LoVo (cell line): ENCODE measurements around the gene RPS21.

ENCODE experiments used
- DNase-seq: peaks from one replicate; pipeline ENCODE4 v3.0.0-alpha.2; 2016; ENCODE audit warnings: low spot score

The RPS21 gene

DNA sequence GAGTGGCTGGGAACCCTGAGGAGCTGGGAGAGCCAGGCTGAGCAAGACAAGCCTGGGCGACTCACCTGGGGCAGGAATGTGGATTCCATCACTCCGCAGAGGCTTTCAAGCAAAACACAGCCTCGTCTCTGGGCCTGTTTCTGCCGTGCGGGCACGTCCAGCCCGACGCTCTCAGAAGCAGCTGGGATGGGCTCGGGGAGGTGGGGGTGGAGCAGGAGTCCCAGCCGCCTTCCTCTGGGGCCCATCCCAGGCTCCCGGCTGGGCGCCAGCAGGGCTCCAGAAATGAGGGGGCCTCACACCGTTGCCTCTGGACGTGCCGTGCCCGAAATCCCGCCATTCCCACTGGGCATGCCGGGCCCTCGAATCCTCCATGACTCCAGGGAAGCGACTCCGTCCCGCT lies 8.7 kb upstream of the RPS21 start:
- DNase-seq, result no peak

DNA sequence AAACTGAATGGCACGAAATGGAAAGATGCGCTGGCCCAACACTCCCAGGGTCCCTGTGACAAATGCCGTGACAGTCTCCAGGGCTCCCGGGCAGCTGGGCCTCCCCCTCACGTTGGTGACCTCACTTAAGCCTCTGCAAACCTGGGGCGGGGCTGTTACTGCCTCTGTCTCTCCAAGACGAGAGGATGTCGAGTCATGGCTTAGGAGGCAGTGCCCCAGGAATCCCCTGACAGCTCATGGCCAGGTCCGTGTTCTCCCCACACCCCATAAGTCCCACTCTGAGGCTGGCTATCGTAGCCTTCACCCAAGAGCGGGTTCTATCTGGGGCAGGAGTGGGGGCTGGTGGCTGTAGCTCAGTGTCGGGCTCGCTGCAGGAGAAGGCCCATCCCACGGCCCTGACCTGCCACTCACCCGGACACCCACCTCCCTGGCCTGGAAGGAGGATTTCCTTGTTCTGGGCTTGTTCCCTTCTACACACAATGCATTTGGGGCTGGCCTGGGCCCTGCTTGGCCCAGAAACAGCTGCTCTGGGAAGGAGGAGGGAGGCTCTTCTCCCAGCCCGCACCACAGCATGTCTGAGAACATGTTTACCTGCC lies 5.6 kb upstream of the RPS21 start:
- DNase-seq, result no peak

DNA sequence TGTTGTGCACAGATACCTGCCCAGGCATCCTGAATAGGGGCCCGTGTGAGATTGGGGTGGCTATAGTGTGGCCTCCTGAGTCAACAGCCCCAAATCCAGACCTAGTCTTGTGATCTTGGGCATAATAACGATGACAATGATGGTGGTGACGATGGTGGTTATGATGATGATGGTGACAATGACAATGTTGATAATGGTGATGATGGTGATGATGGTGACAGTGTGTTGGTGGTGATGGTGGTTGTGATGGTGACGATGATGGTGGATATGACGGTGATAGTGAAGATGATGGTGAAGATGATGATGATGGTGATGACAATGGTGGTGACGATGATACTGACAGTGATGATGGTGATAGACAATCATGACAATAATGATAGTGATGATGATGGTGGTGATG lies 5.1 kb upstream of the RPS21 start:
- no peak for DNase-seq

DNA sequence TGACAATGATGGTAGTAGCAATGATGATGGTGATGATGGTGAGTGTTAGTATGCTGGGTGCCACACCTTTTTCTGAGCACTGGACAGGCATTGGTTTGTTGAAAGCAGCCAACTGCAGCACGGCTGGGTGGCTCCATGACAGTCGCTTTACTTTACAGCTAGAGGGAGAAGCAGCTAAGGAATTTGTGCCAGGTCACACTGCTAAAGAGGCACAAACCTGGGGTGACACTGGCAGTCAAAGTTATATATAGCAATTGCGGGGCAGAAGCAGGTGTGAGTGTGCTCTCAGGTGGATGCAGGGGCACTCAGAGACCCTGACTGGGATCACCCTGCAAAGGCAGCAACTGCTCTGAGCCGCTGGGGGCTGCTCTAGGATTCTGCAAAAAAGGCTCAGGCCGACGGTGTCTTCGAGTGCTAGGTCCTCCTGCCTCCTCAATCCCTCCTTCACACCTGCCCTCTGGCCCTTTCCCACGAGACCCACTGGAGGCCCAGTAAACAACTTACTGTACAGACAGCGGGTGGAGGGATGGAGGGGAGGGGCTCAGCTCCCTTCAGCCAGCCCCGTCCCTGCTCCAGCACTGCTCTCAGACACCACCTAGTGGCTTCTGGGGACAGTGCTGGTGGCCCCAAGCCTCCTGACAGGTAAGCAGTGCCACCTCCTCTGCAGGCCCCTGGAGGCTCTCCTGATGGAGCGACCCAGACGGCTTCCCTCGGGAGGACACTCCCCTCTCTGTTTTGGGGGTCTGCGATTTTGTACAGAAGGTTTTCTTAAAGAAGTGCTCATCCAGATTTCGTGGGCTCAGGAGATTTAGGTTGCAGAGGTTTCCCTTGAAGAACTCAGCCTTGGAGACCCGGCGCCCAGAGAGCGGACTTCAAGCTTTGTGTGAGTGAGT lies 4.4 kb upstream of the RPS21 start:
- DNase-seq, result peak; percentile 63

DNA sequence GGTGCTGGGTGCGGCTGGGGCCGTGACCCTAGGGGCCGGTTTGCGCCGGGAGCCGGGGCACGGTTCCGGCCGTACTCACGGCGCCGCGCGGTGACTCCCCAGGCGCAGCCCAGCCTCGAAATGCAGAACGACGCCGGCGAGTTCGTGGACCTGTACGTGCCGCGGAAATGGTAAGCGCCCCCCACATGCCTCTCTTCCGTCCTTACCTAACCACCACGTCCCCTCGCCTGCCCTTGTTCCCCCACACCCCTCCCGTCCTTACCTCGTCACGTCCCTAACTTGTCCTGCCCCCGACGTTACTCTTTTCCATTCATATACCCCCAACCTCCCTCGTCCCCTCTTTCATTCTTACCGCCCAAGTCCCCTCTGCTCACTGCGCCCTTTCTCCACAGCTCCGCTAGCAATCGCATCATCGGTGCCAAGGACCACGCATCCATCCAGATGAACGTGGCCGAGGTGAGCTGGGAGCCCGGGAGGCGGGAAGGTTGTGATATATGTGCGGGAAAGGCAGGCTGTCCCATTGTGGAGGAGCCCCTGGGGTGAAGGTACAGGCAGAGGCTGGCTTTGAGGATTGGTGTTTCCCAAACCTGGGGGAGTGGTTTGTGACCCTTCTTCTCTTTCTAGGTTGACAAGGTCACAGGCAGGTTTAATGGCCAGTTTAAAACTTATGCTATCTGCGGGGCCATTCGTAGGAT lies 463 bp downstream of the RPS21 start:
- no peak for DNase-seq

DNA sequence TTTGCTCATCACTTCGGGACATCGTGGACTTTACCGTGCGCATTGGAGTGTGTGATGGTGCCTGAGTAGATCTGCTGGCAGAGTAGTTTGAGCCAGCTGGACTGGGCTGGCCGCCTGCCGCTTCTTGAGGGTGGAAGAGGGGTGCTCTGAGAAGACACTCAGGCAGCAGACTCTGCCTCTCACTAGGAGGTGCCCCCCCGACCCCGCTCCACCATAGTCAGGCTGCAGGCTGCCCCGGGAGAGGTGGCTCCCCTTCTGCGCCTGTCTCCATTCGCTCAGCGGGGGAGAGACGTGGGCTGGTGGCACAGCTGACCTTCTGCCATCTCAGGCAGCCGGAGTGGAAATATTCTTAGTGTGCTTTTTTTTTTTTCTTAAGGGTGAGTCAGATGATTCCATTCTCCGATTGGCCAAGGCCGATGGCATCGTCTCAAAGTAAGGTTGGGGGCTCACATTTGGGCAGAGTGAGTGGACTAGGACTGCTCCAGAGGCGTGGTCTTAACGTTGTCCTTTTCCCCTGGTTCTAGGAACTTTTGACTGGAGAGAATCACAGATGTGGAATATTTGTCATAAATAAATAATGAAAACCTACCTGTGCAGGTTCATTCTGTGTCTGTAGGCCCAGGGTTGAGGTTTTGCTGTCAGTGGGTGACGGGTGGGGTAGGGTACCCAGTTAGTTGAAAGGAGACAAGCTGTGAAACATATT lies 1.2 kb downstream of the RPS21 start:
- no peak for DNase-seq

DNA sequence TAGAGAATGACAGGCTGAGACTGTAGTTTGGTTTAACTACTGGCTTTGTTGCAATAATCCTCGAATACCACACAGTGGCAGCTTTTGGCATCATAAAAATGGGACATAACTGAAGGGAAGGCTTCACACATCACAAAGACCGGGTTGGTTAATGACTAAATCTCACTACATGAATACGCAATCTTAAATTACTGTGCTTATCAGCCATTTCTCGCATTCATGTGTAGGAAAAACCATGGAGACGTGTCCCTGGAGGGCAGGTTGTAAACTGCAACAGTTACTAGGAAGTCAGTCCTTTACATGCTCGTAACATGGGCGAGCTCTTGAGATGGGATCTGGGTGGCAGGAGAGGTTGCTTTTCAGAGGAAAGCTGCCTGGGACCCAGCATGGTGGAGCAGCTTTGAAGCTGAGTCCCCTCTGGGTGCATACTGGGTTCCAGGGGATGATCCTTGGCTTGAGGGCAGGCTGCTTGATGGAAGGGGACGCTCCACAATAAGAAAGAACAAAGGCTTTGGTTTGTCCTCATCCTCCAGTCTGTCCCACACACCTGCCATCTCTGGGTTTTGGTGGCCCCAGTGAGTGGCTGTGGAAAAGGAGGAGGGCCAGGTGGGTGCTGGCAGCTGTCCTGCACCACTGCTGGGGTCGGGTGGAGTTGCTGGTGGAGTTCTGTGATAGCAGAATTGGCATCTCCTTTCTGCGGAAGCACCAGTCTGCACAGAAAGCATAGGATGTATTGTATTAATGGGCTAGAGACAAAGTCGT lies 2.1 kb downstream of the RPS21 start:
- DNase-seq, result no peak

DNA sequence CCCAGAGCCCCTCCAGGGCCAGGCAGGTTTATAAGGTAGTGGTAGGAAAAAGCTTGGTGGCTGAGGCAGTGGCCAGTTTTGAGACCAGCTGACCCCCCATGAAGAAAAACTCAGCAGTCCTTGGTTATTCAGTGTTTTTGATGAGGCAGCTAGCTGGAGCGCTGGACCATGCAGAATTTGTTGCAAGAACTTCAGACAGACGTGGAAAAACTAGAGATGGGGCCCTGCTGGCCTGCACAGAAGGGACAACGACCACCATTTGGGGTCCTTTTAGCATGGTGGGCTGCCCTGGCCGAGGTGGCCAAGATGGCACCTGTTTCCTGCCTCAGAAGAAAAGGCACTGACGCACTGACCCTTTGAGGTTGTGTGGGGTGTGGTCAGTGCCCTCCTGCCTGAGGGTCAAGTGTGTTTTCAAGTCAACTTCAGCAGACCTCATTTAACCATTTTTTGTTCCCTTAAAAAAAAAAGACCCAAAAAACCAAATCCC lies 2.7 kb downstream of the RPS21 start:
- DNase-seq, result no peak

DNA sequence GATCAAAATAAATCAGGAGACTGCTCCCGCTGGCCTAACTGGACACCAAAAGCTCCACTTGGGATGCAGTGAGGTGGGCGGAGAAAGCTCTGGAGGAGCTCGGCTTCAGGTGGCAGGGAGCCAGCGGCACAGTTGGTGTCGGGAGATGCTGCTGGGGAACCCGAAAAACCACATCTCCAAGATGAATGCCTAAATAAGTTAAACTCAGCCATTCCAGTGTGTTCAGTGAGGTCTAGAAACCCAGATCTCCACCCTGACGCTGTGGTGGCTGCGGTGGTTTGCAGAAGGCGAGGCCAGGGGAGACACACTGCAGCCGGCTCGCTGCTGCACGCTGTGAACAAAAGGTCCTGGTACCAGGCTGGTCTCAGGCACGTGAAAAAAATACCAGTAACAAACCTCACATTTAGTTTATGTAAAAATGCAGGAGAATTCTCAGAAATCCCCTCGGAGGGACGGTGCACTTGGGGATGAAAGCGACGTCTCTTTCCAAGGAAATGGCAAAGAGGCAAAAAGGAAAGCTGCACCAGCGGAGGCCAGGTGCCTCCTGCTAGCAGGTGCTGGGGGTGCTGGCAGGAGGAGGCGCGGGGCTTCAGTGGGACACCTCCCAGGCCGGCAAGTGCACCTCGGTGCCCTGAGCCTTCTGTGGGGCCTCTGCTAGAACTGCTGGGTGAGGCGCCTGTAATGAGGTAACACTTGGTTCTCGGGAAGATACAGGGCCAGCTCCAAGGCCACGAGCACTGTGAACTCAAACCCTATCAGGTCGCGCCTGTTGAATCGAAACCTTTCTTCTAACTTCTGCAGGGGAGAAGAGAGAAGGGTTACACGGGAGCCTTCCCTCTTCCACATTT lies 3.6 kb downstream of the RPS21 start:
- DNase-seq, result no peak

DNA sequence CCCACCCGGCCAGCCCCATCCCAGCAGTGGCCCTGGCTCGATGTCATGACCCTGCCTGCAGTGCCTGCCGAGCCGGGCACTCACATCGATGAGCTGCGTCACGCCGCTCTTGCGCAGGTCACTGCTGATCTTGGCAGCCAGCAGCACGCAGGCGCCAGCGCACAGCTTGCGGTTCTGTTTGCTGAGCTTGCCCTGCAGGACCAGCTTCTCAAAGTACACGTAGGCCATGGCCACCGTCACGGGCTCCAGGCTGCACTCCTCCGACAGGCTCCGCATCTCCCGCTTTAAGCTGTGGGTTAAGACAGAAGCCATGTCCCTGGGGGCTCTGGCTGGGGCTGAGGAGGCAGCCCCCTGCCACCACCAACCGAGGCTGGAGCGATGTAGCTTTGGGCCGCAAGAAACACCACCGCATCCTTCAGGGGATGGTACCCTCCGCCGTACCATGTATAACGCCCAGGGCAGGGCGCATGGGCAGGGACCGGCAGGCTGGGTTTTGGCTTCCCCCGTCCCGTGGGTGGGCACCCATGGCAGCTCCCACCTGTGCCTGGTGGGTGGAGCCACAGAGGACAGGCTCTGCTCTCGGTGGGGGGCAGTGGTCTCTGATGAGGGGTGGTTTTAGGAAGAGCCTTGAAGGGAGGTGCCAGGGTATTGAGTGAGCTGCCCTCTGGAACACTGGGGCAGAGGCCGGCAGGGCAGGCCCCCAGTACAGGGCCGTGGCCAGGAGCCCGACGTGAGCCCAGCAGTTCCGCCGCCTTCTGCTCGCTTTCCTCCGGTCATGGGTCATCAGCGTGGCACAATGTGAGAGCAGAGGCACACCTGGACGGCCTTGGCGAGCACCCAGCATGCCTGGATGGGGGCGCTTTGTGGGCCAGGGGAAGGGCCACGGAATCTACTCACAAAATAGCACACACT lies 4.5 kb downstream of the RPS21 start:
- DNase-seq, result no peak

DNA sequence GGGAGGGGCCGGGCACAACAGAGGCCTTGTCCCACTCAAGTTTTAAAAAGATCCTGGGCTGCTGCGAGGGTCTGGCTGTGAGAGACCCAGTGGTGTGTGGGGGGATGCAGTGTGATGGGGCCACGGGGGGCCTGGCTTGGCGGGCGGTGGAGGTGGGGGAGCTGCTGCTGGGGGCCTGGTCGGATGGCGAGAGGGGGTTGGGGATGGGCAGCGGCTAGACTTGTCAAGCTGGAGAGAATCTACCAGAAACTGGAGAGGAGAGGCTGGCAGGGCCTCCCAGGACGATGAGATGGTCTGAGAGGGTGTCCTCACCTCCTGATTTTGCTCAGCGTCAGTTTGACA lies 5.1 kb downstream of the RPS21 start:
- no peak for DNase-seq

DNA sequence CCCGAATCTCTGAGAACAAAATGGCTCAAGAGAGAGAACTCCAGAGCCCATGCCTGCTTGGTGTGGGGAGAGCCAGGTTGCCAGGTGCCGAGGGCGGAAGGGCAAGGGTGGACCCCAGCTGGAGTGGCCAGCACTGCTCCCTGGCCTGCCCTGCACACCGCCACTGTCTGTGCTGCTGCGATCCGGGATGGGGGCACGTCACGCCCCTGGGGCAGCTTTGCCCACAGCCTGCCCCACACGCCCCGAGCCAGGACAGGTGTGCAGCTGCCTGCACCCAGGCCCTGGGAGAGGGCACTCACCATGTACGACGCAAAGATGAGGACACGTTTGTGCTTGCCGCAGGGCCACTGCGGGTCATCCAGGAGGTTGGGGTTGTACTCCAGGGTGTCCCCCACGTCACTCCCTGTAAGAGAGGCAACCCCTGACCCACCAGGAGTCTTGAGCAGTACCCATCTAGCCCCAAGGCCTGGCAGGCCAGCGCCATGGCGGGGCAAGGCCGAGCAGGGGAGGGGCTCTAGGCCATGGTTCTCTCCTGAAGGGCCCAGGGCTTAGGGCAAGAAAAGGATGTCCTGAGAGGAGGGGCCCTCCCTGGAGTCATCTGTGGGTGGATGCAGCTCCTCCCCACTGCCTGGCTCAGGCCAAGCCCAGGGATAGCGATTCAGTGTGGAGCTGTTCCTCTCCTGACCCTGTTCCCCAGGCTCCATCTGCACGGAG lies 5.9 kb downstream of the RPS21 start:
- DNase-seq, result no peak

DNA sequence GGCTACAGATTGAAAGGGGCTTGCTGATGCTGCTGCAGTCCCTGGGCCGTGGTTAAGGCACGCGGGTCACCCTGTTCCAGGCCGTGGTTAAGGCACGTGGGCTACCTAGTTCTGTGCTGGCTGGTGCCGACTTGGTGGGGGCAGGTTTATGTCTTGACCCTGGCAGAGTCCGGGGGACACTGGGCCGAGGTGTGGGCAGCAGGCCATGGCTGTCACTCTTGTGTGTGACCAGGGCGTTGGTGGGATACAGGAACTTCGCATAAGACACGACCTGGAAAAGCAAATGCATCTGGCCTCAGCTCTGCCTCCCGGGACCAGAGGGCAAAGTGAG lies 6.4 kb downstream of the RPS21 start:
- DNase-seq, result no peak

DNA sequence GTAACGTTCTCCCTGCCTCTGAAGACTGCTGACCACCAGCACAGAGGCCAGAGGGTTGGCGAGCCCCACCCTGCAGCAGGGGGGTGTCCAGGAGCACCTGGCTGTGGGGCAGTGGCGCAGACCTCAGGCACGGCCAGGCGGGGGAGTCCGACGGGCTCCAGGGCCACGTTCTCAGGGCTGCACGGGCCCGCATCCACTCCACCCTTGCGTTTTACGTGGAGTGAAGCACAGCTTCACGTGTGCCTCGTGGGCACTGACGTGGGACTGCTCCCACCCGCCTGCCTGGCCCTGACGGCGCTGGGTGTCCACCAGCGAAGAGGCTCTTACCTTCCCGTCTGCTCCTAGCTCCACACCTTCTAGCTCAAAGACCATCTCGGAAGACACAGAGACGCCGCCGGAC lies 6.9 kb downstream of the RPS21 start:
- no peak for DNase-seq

DNA sequence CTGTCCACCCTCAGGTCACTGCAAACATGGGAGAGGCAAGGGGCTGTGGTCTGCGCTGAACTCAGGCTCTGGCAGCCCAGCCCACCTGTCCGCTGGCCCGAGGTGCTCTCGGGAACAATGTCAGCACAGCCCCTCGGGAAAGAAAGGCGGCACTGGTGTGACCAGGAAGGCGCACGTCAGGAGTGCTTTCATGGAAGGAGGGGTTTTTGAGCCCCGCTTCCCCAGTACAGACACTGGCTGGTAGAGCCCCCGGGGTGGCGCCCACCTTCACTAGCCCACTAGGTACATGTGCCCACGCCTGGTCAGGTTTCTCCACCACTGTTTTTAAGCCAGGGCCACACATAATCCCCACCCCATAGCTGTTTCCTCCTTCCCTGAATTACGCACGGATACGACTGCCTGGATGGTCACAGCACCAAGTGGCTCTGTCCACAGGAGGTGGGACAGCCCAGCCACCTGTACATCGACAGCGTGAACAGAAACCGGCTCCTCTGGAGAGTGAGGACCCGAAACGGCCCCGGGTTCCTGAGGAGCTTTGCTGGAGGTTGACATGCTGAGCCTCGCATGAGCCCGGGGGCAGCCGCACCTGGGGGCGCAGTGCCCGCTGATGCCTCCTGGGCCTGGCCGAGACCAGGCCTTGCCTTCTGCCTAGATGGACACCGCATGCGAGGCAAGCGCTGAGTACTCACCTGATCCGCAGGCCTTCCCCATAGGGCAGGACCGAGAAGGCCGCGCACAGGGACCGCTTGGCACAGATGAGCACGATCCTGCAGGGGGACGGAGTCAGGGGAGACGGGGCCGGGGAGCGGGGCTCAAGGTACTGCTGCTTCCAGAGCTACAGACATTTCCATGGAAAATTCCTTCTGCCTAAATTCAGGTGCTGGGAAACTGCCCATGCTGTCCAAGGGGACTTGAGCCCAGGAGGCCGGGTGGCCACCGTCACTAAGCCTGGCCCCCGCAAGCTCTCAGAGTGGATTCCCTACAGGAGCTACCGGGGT lies 7.6 kb downstream of the RPS21 start:
- no peak for DNase-seq

DNA sequence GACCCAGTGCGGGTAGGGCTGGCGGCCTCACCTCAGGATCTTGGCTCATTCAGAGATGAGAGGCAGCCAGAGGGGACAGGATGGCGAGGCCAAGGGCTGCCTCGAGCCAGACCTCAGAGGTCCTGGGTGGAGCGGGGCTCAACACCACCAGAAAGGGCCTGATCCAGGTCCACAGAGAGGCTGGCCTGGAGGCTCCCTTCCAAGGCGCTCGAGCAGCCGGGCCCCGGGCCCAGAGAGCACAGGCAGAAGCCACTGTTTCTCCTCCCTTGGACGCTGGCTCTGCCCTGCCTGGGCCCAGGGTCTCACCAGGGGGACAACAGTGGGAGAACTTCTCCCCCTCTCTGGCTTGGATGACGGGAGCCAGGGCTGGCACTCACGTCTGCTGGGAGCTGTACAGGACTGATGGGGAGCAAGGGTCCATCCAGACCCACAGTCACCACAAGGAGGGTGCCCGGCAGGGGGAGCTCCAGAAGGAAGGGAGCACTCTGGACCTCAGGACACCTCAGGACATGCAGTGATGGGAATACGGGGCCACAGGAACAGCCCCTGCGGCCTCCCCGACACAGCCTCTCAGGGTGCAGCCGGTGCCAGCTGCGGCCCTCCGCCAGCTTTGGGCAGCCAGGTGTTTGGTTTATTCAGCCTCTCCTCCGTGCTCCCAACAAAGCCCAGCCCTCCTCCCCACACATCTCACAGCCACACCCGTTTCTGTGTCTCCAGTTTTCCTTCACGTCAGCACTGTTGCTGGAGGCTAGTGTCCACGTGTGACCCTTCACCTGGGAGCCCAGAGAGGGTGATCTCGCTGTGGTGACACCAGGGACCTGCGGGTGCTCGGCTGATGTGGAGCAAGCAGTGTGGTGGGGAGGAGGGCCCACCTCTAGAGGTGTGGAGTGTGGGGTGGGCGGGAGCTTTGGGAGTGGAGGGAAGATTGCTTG lies 8.7 kb downstream of the RPS21 start:
- no peak for DNase-seq
